H9 (cell line): ENCODE measurements around the gene KRTAP16-1. TPM values are rescaled to one million over a fixed set of nuclear protein-coding genes. Genes with fewer than 3 reads are reported as not detected.

Experiments
- DNase-seq: peaks from one replicate; pipeline ENCODE4 v3.0.0-alpha.2; 2017
- H2AFZ ChIP-seq: one replicate; pipeline ENCODE4 v1.6.1; 2013; ENCODE audit warnings: mild to moderate bottlenecking, low read length, control low read depth, moderate library complexity
- H2AK5ac ChIP-seq: 2 replicates; pipeline ENCODE4 v1.6.1; 2013; ENCODE audit warnings: low read length, control low read depth, mixed read lengths; ENCODE audit not compliant: insufficient read length
- H2BK120ac ChIP-seq: one replicate; pipeline ENCODE4 v1.6.1; 2013; ENCODE audit warnings: low read depth, mild to moderate bottlenecking, low read length, control low read depth, inconsistent platforms; ENCODE audit not compliant: poor library complexity, severe bottlenecking
- H2BK12ac ChIP-seq: 2 replicates; pipeline ENCODE4 v1.6.1; 2013; ENCODE audit warnings: low read length, control low read depth, mixed read lengths, low read depth; ENCODE audit not compliant: insufficient read length
- H2BK15ac ChIP-seq: 2 replicates; pipeline ENCODE4 v1.6.1; 2013; ENCODE audit warnings: low read depth, low read length, control low read depth
- H2BK20ac ChIP-seq: one replicate; pipeline ENCODE4 v1.6.1; 2013; ENCODE audit warnings: low read depth, mild to moderate bottlenecking, low read length, control low read depth, inconsistent platforms; ENCODE audit not compliant: poor library complexity, severe bottlenecking
- H2BK5ac ChIP-seq: 2 replicates; pipeline ENCODE4 v1.6.1; 2013; ENCODE audit warnings: low read length, control low read depth, mixed read lengths; ENCODE audit not compliant: insufficient read length
- H3K14ac ChIP-seq: 2 replicates; pipeline ENCODE4 v1.6.1; 2013; ENCODE audit warnings: low read length, control low read depth; ENCODE audit not compliant: insufficient read depth
- H3K18ac ChIP-seq: 2 replicates; pipeline ENCODE4 v1.6.1; 2013; ENCODE audit warnings: low read depth, mild to moderate bottlenecking, mixed read lengths, low read length, control low read depth; ENCODE audit not compliant: insufficient read length
- H3K23ac ChIP-seq: 2 replicates; pipeline ENCODE4 v1.6.1; 2013; ENCODE audit warnings: low read length, control low read depth, mixed read lengths, low read depth; ENCODE audit not compliant: insufficient read length
- H3K23me2 ChIP-seq: 2 replicates; pipeline ENCODE4 v1.6.1; 2013; ENCODE audit warnings: low read depth, mild to moderate bottlenecking, mixed read lengths, low read length, control low read depth; ENCODE audit not compliant: insufficient read length, poor library complexity, severe bottlenecking
- H3K27ac ChIP-seq: 2 replicates; pipeline ENCODE4 v1.5.1; 2013; ENCODE audit warnings: low read length, control low read depth, mixed read lengths, low read depth; ENCODE audit not compliant: insufficient read length
- H3K27me3 ChIP-seq: 2 replicates; pipeline ENCODE4 v1.6.1; 2013; ENCODE audit warnings: low read length, control low read depth, inconsistent platforms; ENCODE audit not compliant: insufficient read depth
- H3K4ac ChIP-seq: 2 replicates; pipeline ENCODE4 v1.6.1; 2013; ENCODE audit warnings: low read depth, mild to moderate bottlenecking, control low read depth, inconsistent platforms, low read length, moderate library complexity
- H3K4me1 ChIP-seq: 2 replicates; pipeline ENCODE4 v1.6.1; 2013; ENCODE audit warnings: low read length, control low read depth, inconsistent platforms; ENCODE audit not compliant: insufficient read depth
- H3K4me2 ChIP-seq: 2 replicates; pipeline ENCODE4 v1.6.1; 2013; ENCODE audit warnings: low read length, control low read depth, mixed read lengths; ENCODE audit not compliant: insufficient read length, insufficient read depth
- H3K56ac ChIP-seq: 2 replicates; pipeline ENCODE4 v1.6.1; 2013; ENCODE audit warnings: low read depth, mild to moderate bottlenecking, mixed read lengths, low read length, control low read depth; ENCODE audit not compliant: insufficient read length
- H3K79me1 ChIP-seq: 2 replicates; pipeline ENCODE4 v1.6.1; 2013; ENCODE audit warnings: low read depth, mild to moderate bottlenecking, moderate library complexity, low read length, control low read depth, inconsistent platforms; ENCODE audit not compliant: insufficient read depth, poor library complexity, severe bottlenecking
- H3K79me2 ChIP-seq: 2 replicates; pipeline ENCODE4 v1.6.1; 2013; ENCODE audit warnings: low read length, control low read depth, inconsistent platforms; ENCODE audit not compliant: insufficient read depth
- H3K9ac ChIP-seq: 2 replicates; pipeline ENCODE4 v1.6.1; 2013; ENCODE audit warnings: low read length, control low read depth, mixed read lengths; ENCODE audit not compliant: insufficient read length; ENCODE audit errors: extremely low read depth
- H3K9me3 ChIP-seq: one replicate; pipeline ENCODE4 v1.6.1; 2013; ENCODE audit warnings: low read depth, low read length, inconsistent platforms; ENCODE audit not compliant: control insufficient read depth
- H3T11ph ChIP-seq: one replicate; pipeline ENCODE4 v1.6.1; 2013; ENCODE audit warnings: mild to moderate bottlenecking, low read length, control low read depth, inconsistent platforms
- H4K20me1 ChIP-seq: one replicate; pipeline ENCODE4 v1.6.1; 2013; ENCODE audit not compliant: control insufficient read depth, insufficient read length, insufficient read depth
- H4K5ac ChIP-seq: 2 replicates; pipeline ENCODE4 v1.6.1; 2013; ENCODE audit warnings: low read depth, mild to moderate bottlenecking, mixed read lengths, low read length, control low read depth; ENCODE audit not compliant: insufficient read length
- H4K8ac ChIP-seq: replicated peaks from 2 replicates; pipeline ENCODE4 v1.6.1; 2013; ENCODE audit warnings: low read length, control low read depth, mixed read lengths, low read depth; ENCODE audit not compliant: insufficient read length
- H4K91ac ChIP-seq: 2 replicates; pipeline ENCODE4 v1.6.1; 2013; ENCODE audit warnings: low read depth, mild to moderate bottlenecking, moderate library complexity, mixed read lengths, low read length, control low read depth; ENCODE audit not compliant: insufficient read length
- H3K27ac Mint-ChIP-seq, 3 experiments: 2 replicates in 2 of 3; 3 replicates in 1 of 3; pipeline ENCODE4 v1.8.0; 2020 to 2021; ENCODE audit warnings: mixed read lengths in 3 of 3, mild to moderate bottlenecking in 1 of 3, moderate library complexity in 1 of 3
- H3K27me3 Mint-ChIP-seq: 2 replicates; pipeline ENCODE4 v1.8.0; 2021; ENCODE audit warnings: low read depth, mild to moderate bottlenecking, moderate library complexity, mixed read lengths
- H3K36me3 Mint-ChIP-seq, 3 experiments: 2 replicates in 2 of 3; 3 replicates in 1 of 3; pipeline ENCODE4 v1.8.0; 2020 to 2021; ENCODE audit warnings: low read depth in 3 of 3, mixed read lengths in 3 of 3; ENCODE audit not compliant: insufficient read depth in 1 of 3
- H3K4me1 Mint-ChIP-seq, 2 experiments: 2 replicates each; pipeline ENCODE4 v1.8.0; 2020; ENCODE audit warnings: mixed read lengths in 2 of 2
- H3K4me3 Mint-ChIP-seq, 2 experiments: 2 replicates in 1 of 2; 3 replicates in 1 of 2; pipeline ENCODE4 v1.8.0; 2020 to 2021; ENCODE audit warnings: mild to moderate bottlenecking in 2 of 2, mixed read lengths in 2 of 2, moderate library complexity in 1 of 2
- H3K9me3 Mint-ChIP-seq, 2 experiments: 2 replicates in 1 of 2; 3 replicates in 1 of 2; pipeline ENCODE4 v1.8.0; 2020; ENCODE audit warnings: mild to moderate bottlenecking in 2 of 2, mixed read lengths in 2 of 2, moderate library complexity in 1 of 2
- whole genome bisulfite sequencing: extraction: QIAGEN DNeasy Blood & Tissue Kit; methylation state at CpG from one replicate; pipeline ENCODE4 v1.1.7; 2013; ENCODE audit warnings: missing lambda C conversion rate, low lambda C conversion rate, mixed read lengths; ENCODE audit not compliant: insufficient read length; ENCODE audit errors: extremely low coverage; 5-methylcytosine and 5-hydroxymethylcytosine counted together
- total RNA-seq: library from RNA; stranded (reverse); gene quantifications from 2 replicates; pipeline ENCODE4 v1.2.1, GENCODE V29; 2021
- TF ChIP-seq, protein P1 (sequence below): fragments of 200-600 bp; sonication (generic); conservative IDR thresholded peaks from 3 replicates; pipeline ENCODE4 v1.8.0; 2021; ENCODE audit warnings: antibody characterized with exemption, mild to moderate bottlenecking

Gene KRTAP16-1
- total RNA-seq, 1 experiment from 2014 or later: not detected

DNA sequence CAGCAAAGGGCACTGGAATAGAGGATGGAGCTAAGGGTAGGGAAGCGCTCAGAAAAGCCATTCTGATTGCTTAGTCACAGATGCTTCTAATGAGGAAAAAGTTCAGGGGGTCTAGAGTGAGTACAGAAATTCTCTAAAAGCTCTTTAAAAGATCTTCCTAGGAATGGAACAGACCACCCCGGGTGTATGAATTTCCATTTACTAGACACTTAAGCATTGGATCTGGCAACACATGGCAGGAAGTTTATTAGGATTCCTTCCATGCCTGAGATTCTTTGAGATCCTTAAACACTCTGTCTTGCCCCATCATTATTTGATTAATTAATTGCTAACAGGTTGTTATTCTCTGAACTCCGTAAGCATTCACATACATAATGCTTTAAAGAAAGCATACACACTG, 25.1 kb downstream of the KRTAP16-1 start:
- no peak overlapping the region for H3K27ac ChIP-seq
- H3K4me2 ChIP-seq: no peak overlapping the region
- no peaks in the 10 kb centered on the region for H3K79me1 ChIP-seq
- no peak overlapping the region for H2AK5ac ChIP-seq
- TF ChIP-seq, protein P1, sequence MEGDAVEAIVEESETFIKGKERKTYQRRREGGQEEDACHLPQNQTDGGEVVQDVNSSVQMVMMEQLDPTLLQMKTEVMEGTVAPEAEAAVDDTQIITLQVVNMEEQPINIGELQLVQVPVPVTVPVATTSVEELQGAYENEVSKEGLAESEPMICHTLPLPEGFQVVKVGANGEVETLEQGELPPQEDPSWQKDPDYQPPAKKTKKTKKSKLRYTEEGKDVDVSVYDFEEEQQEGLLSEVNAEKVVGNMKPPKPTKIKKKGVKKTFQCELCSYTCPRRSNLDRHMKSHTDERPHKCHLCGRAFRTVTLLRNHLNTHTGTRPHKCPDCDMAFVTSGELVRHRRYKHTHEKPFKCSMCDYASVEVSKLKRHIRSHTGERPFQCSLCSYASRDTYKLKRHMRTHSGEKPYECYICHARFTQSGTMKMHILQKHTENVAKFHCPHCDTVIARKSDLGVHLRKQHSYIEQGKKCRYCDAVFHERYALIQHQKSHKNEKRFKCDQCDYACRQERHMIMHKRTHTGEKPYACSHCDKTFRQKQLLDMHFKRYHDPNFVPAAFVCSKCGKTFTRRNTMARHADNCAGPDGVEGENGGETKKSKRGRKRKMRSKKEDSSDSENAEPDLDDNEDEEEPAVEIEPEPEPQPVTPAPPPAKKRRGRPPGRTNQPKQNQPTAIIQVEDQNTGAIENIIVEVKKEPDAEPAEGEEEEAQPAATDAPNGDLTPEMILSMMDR: no peak
- H3K9me3 Mint-ChIP-seq: no peaks in the 10 kb centered on the region
- H3K14ac ChIP-seq: no peak overlapping the region
- H3K27me3 Mint-ChIP-seq: peaks cover 2% of the 10 kb centered on the region; the same call in 1 of the 2 replicates
- no peak overlapping the region for H4K8ac ChIP-seq
- H4K91ac ChIP-seq: no peak overlapping the region
- H3K4me3 Mint-ChIP-seq: no peak overlapping the region
- H2BK15ac ChIP-seq: no peak overlapping the region
- H2BK20ac ChIP-seq: no peak overlapping the region
- H3K18ac ChIP-seq: no peak overlapping the region
- H3K4me1 ChIP-seq: peaks cover 8% of the 10 kb centered on the region; the same call in 1 of the 2 replicates
- no peaks in the 10 kb centered on the region for H3K9me3 ChIP-seq
- H3K27ac Mint-ChIP-seq: no peak overlapping the region
- no peak overlapping the region for H3K56ac ChIP-seq
- H3K4me1 Mint-ChIP-seq: peaks cover 8 to 15% of the 10 kb centered on the region in 2 experiments
- no peaks in the 10 kb centered on the region for H3K79me2 ChIP-seq
- H2BK120ac ChIP-seq: no peak overlapping the region
- H3K9ac ChIP-seq: no peak overlapping the region
- DNase-seq: no peak
- H4K5ac ChIP-seq: no peak overlapping the region
- H3K23me2 ChIP-seq: no peaks in the 10 kb centered on the region
- no peak overlapping the region for H2AFZ ChIP-seq
- H4K20me1 ChIP-seq: no peaks in the 10 kb centered on the region
- no peak overlapping the region for H2BK5ac ChIP-seq
- H3K36me3 Mint-ChIP-seq: no peaks in the 10 kb centered on the region
- no peak overlapping the region for H3K4ac ChIP-seq
- WGBS: no CpG with 5 or more reads among the region's 3 CpGs
- no peak overlapping the region for H3T11ph ChIP-seq
- H3K27me3 ChIP-seq: no peaks in the 10 kb centered on the region
- no peak overlapping the region for H2BK12ac ChIP-seq
- no peak overlapping the region for H3K23ac ChIP-seq
